Breast epithelium (tissue), 4 donors: ENCODE results near the gene FNDC5. TPM values are rescaled to one million over a fixed set of nuclear protein-coding genes. Genes with fewer than 3 reads are reported as not detected.

ENCODE experiments used
- DNase-seq, 2 donors: peaks; one replicate each; pipeline ENCODE4 v3.0.0-alpha.2; 2019; ENCODE audit warnings: low spot score in 2 of 2
- H3K27ac ChIP-seq, 2 donors: fragments of 200-600 bp; sonication (generic) in 1 of 2; one replicate each; pipeline ENCODE4 v1.5.1; 2016 to 2019; ENCODE audit warnings: mild to moderate bottlenecking in 1 of 2
- H3K27me3 ChIP-seq, 2 donors: fragments of 200-600 bp; sonication (generic) in 1 of 2; one replicate each; pipeline versions ENCODE4 v1.5.1 to v1.6.0; 2017 to 2019; ENCODE audit warnings: control low read depth in 1 of 2, mild to moderate bottlenecking in 1 of 2
- H3K36me3 ChIP-seq: fragments of 200-600 bp; one replicate; pipeline ENCODE4 v1.5.1; 2019
- H3K4me1 ChIP-seq, 2 donors: fragments of 200-600 bp; sonication (generic); one replicate each; pipeline ENCODE4 v1.5.1; 2016 to 2019; ENCODE audit warnings: control low read depth in 1 of 2
- H3K4me3 ChIP-seq, 3 donors: fragments of 200-600 bp; sonication (generic); 1 replicate in 2 of 3; 2 replicates in 1 of 3; pipeline ENCODE4 v1.5.1; 2016 to 2019; ENCODE audit warnings: mild to moderate bottlenecking in 3 of 3, moderate library complexity in 2 of 3
- H3K9me3 ChIP-seq, 2 donors: fragments of 200-600 bp; sonication (generic) in 1 of 2; one replicate each; pipeline ENCODE4 v1.5.1; 2016 to 2019; ENCODE audit warnings: control low read depth in 1 of 2
- POLR2A ChIP-seq: fragments of 450-650 bp; IDR thresholded peaks from one replicate; pipeline ENCODE4 v1.6.1; 2016; ENCODE audit warnings: antibody characterized with exemption, mild to moderate bottlenecking, moderate library complexity
- POLR2AphosphoS5 ChIP-seq, 3 donors: sonication (generic); formaldehyde crosslinking; IDR thresholded peaks; one replicate each; pipeline ENCODE4 v1.6.1; 2017; ENCODE audit warnings: antibody characterized with exemption in 3 of 3
- intact Hi-C: fragments of 100-400 bp; cut with DNase I; formaldehyde crosslinking; loops from one replicate; pipeline ENCODE4 v1.15.1; 2023; ENCODE audit warnings: low total_unique reads
- total RNA-seq, 3 donors: library from RNA; depleted of rRNA; stranded (reverse); fragments of >200 nt; gene quantifications; one replicate each; pipeline ENCODE4 v1.1.0, GENCODE V29; 2016
- TF ChIP-seq, protein P1 (sequence below), 3 donors: fragments of 450-650 bp; IDR thresholded peaks; one replicate each; pipeline ENCODE4 v1.5.1; 2016 to 2017; ENCODE audit warnings: antibody characterized with exemption in 3 of 3, mild to moderate bottlenecking in 3 of 3, moderate library complexity in 3 of 3

FNDC5 gene
- total RNA-seq, 3 donors from 2014 or later, result 0.59 to 0.96 TPM; not detected in 1

DNA sequence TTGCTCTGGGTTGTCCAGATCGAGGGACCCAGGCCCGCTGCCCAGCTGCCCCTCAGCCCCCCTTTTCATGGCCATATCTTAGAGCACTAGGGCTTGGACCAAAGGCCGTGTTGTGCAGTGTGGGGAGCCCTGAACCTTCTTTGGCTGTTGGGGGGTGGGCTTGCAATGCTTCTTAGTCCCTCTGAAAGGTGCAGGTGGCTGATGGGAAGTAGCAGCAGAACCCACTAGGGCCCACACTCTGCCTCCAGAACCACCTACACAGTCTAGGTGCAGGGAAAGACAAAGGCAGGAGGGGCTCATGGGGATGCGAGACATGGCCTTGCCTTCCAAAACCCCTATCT lies 13.3 kb upstream of the FNDC5 start:
- Histone ChIP-seq H3K4me3 (no peak overlapping the region), H3K36me3 (no peaks in the 10 kb centered on the region), H3K9me3 (no peaks in the 10 kb centered on the region), H3K4me1 (peaks cover 0 to 10% of the 10 kb centered on the region in 2 donors), H3K27ac (no peak overlapping the region), H3K27me3 (peaks cover 10 to 42% of the 10 kb centered on the region in 2 donors)
- intact Hi-C loops, result no loop called here
- TF ChIP-seq, protein P1, sequence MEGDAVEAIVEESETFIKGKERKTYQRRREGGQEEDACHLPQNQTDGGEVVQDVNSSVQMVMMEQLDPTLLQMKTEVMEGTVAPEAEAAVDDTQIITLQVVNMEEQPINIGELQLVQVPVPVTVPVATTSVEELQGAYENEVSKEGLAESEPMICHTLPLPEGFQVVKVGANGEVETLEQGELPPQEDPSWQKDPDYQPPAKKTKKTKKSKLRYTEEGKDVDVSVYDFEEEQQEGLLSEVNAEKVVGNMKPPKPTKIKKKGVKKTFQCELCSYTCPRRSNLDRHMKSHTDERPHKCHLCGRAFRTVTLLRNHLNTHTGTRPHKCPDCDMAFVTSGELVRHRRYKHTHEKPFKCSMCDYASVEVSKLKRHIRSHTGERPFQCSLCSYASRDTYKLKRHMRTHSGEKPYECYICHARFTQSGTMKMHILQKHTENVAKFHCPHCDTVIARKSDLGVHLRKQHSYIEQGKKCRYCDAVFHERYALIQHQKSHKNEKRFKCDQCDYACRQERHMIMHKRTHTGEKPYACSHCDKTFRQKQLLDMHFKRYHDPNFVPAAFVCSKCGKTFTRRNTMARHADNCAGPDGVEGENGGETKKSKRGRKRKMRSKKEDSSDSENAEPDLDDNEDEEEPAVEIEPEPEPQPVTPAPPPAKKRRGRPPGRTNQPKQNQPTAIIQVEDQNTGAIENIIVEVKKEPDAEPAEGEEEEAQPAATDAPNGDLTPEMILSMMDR (IDR thresholded peaks at IDR 0.05), result no peak
- TF ChIP-seq POLR2AphosphoS5 (IDR thresholded peaks at IDR 0.05), result no peak
- no peak for TF ChIP-seq POLR2A
- no peak for DNase-seq

DNA sequence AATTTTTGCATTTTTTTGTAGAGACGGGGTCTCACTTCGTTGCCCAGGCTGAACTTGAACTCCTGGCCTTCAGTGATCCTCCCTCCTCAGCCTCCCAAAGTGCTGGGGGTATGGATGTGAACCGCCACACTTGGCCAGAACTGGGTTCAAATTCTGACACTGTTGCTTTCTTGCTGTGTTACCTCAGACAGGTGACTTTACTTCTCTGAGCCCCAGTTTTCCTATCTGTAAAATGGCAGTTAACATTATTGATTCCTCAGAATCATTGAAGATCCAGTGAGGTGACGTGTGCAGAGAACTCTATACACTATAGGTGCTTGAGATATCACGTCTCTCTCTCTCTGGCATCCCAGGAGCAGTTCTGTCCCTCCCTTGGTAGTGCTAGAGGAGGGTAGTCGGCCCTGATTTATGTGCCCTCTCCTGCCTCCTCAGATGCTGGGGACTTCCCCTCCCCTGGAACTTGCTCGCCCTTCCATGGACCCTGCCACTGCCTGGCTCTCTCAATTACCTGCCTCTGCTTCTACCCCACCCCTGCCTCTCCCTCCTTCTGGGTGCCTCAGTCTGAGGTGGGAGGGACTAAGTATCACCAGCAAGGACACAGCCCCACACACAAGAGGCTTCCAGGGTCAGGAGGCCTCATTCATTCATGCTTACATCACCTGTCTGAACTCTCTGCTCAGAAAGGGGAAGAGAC lies 12.8 kb upstream of the FNDC5 start:
- H3K9me3 ChIP-seq, result no peaks in the 10 kb centered on the region
- peaks cover 0 to 10% of the 10 kb centered on the region in 2 donors for H3K4me1 ChIP-seq
- DNase-seq, result no peak
- no peak for TF ChIP-seq POLR2AphosphoS5 (IDR thresholded peaks at IDR 0.05)
- TF ChIP-seq POLR2A, result no peak
- TF ChIP-seq, protein P1 (IDR thresholded peaks at IDR 0.05), result no peak
- H3K27ac ChIP-seq, result no peak overlapping the region
- intact Hi-C loops, result no loop called here
- no peaks in the 10 kb centered on the region for H3K36me3 ChIP-seq
- H3K4me3 ChIP-seq, result no peak overlapping the region
- peaks cover 10 to 37% of the 10 kb centered on the region in 2 donors for H3K27me3 ChIP-seq

DNA sequence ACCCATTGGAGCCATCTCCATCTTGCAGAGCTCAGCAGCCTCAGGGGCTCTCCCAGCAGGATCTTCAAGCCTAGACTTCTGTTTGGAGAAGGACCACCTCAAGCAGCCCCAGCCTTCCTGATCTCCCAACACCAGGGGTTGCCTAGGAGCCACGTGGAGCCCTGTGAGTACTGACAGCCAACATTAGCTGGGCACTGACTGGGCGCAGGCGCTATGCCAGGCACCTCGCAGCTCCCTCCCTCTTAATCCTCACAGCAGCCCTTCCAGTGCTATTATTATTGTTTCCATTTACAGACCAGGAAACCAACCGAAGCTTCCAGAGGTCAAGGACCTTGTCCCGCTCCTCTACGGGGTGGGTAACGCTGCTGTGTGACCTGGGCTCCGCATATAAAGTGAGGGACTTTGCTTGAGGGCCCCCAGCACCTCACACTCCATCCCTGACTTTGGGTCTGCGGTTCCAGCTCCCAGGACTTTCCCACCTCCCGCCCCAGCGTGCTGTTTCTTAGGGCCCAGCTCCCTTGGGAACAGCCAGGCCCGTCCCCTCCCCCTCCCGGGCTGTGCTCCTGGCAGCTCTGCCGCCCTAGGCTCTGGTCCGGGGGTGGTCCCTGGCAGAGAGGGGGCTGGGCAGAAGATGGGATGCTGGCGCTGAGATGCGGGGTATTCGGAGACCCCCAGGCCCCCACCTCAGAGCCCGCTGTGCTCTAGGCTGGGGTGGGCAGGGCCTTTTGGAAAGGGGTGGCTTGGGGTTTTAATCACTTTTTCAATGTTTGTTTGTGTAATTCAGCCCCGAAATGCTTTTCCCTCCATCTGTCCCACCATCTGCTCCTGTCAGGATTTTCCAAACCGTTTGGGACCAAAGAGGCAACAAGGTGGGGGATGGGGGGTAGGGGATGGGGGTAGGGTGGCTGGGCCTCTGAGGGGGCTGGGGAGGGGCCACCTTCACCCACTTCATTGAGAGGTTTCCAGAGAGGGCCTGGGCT lies 11.4 kb upstream of the FNDC5 start:
- Histone ChIP-seq H3K36me3 (no peaks in the 10 kb centered on the region), H3K27me3 (peaks cover 10 to 23% of the 10 kb centered on the region in 2 donors), H3K27ac (no peak overlapping the region), H3K4me1 (peaks cover 0 to 10% of the 10 kb centered on the region in 2 donors), H3K4me3 (no peak overlapping the region), H3K9me3 (no peaks in the 10 kb centered on the region)
- intact Hi-C loops, result no loop called here
- TF ChIP-seq POLR2A, result no peak
- no peak for TF ChIP-seq POLR2AphosphoS5 (IDR thresholded peaks at IDR 0.05)
- TF ChIP-seq, protein P1 (IDR thresholded peaks at IDR 0.05), result no peak
- no peak for DNase-seq

DNA sequence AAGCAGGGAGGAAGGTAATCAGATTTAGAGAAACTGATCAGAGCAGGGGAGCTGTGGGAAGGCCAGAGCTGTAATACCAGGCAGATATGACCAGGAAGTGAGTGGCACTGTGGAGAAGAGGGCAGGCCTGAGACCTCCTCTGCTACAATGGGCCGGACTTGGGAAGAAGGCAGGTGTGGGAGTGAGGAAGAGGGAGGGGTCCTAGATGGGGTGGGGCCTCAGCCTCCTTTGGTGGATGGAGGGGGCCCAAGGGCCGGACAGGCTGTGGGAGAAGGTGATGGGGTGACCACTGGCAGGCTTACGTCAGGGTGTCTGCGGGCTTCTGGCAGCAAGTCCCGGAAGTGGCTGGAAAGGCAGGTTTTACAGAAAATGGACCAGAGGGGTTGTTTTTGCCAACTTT lies 10.6 kb upstream of the FNDC5 start:
- Histone ChIP-seq H3K9me3 (no peaks in the 10 kb centered on the region), H3K27ac (no peak overlapping the region), H3K4me3 (no peak overlapping the region), H3K27me3 (peaks cover 6 to 15% of the 10 kb centered on the region in 2 donors), H3K36me3 (no peaks in the 10 kb centered on the region), H3K4me1 (peaks cover 0 to 3% of the 10 kb centered on the region in 2 donors)
- TF ChIP-seq POLR2A (no peak), POLR2AphosphoS5 (IDR thresholded peaks at IDR 0.05) (no peak)
- TF ChIP-seq, protein P1 (IDR thresholded peaks at IDR 0.05), result no peak
- intact Hi-C loops, result no loop called here
- no peak for DNase-seq

DNA sequence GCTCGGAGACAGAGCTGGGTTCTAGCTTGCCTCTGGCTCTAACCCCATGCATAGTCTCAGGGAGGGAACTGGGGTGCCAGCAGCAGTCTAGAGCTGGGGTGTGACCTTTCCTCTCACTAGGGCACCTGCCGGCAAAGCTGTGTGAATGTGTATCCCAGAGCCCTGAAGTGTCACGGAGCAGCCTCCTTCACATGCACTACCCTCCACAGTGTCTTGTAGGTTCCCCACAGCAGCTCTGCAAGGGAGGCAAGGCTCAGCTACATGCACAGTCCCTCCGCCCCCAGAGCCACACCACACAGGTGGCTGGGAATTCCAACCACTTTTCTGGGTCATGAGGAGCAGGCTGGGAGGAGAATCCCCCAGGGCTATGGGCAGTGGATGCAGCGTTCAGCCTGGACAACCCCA lies 7.9 kb upstream of the FNDC5 start:
- Histone ChIP-seq H3K4me3 (no peak overlapping the region), H3K9me3 (no peaks in the 10 kb centered on the region), H3K4me1 (no peaks in the 10 kb centered on the region), H3K27ac (no peak overlapping the region), H3K27me3 (no peaks in the 10 kb centered on the region), H3K36me3 (no peaks in the 10 kb centered on the region)
- DNase-seq, result no peak
- TF ChIP-seq, protein P1 (IDR thresholded peaks at IDR 0.05), result no peak
- TF ChIP-seq POLR2AphosphoS5 (IDR thresholded peaks at IDR 0.05), result no peak
- intact Hi-C loops, result no loop called here
